ENCODE results near the gene RIN3. TPM values are rescaled to one million over a fixed set of nuclear protein-coding genes. Genes with fewer than 3 reads are reported as not detected.

Gene RIN3
- total RNA-seq, 1 donor from 2014 or later, result 28.0 TPM

- no peaks in the 10 kb centered on the region for H3K79me2 ChIP-seq (ENCODE audit: insufficient read depth, low read length)
- no peaks in the 10 kb centered on the region for H3K9me3 Mint-ChIP-seq (ENCODE audit: unreplicated experiment)
- no peak overlapping the region for H3K27ac Mint-ChIP-seq (ENCODE audit: unreplicated experiment)
- no peak overlapping the region for H3K4me3 ChIP-seq (ENCODE audit: insufficient read depth, low read depth, low read length)
- H3K4me1 ChIP-seq (ENCODE audit: insufficient read depth, low read length), result peaks cover 24% of the 10 kb centered on the region
- no peak for TF ChIP-seq CTCF (IDR thresholded peaks at IDR 0.05; ENCODE audit: insufficient read depth, low read depth, low read length)
- no peak overlapping the region for H3K4me3 Mint-ChIP-seq (ENCODE audit: unreplicated experiment)
- peaks cover 6% of the 10 kb centered on the region for H3K9me3 ChIP-seq (ENCODE audit: insufficient read depth, low read depth, low read length)
- no peaks in the 10 kb centered on the region for H3K27me3 ChIP-seq (ENCODE audit: insufficient read depth, low read length)
- no peaks in the 10 kb centered on the region for H3K27me3 Mint-ChIP-seq (ENCODE audit: low read depth, unreplicated experiment)
- DNase-seq (ENCODE audit: low read depth) (peak; percentile 29), FAIRE-seq (no peak)
- peaks cover 35% of the 10 kb centered on the region for H3K4me1 Mint-ChIP-seq (ENCODE audit: low read depth, unreplicated experiment)
- H3K27ac ChIP-seq (ENCODE audit: low read depth, low read length), result no peak overlapping the region
- H3K9ac ChIP-seq (ENCODE audit: low read length), result no peak overlapping the region
- peaks cover 5% of the 10 kb centered on the region for H3K36me3 ChIP-seq (ENCODE audit: insufficient read depth, low read length)
- peaks cover 3% of the 10 kb centered on the region for H4K20me1 ChIP-seq (ENCODE audit: insufficient read depth, low read length)
- no peak overlapping the region for H2AFZ ChIP-seq (ENCODE audit: low read depth, low read length)
- H3K36me3 Mint-ChIP-seq (ENCODE audit: low read depth, unreplicated experiment), result peaks cover 15% of the 10 kb centered on the region
- H3K4me2 ChIP-seq (ENCODE audit: low read length), result peak overlapping the region; percentile 41
Observed at GRCh38 chr14:92565040-92565717, 51.6 kb downstream of the RIN3 start.

DNA sequence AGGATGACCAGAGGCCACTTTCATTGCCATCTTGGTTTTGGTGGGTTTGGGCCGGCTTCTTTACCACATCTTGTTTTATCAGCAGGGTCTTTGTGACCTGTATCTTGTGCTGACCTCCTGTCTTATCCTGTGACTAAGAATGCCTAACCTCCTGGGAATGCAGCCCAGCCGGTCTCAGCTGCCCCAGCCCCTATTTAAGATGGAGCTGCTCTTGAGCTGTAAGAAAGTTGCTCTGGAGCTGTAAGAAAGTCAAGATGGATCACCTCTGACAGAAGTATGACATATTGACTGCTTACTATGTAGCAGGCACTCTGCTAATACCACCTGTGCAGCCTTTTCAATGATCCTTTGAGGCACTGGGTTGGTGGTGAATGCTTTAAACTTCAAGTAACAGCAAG is 52.1 kb downstream of the RIN3 start:
- no peak overlapping the region for H3K9ac ChIP-seq (ENCODE audit: low read length)
- H4K20me1 ChIP-seq (ENCODE audit: insufficient read depth, low read length), result no peaks in the 10 kb centered on the region
- Mint-ChIP-seq H3K9me3 (ENCODE audit: unreplicated experiment) (no peaks in the 10 kb centered on the region), H3K36me3 (ENCODE audit: low read depth, unreplicated experiment) (peaks cover 15% of the 10 kb centered on the region), H3K4me3 (ENCODE audit: unreplicated experiment) (no peak overlapping the region), H3K4me1 (ENCODE audit: low read depth, unreplicated experiment) (peaks cover 31% of the 10 kb centered on the region), H3K27me3 (ENCODE audit: low read depth, unreplicated experiment) (no peaks in the 10 kb centered on the region), H3K27ac (ENCODE audit: unreplicated experiment) (no peak overlapping the region)
- H3K9me3 ChIP-seq (ENCODE audit: insufficient read depth, low read depth, low read length), result peaks cover 6% of the 10 kb centered on the region
- H2AFZ ChIP-seq (ENCODE audit: low read depth, low read length), result no peak overlapping the region
- no peaks in the 10 kb centered on the region for H3K27me3 ChIP-seq (ENCODE audit: insufficient read depth, low read length)
- no peaks in the 10 kb centered on the region for H3K79me2 ChIP-seq (ENCODE audit: insufficient read depth, low read length)
- FAIRE-seq (no peak), DNase-seq (ENCODE audit: low read depth) (no peak)
- H3K27ac ChIP-seq (ENCODE audit: low read depth, low read length), result no peak overlapping the region
- H3K4me1 ChIP-seq (ENCODE audit: insufficient read depth, low read length), result peaks cover 24% of the 10 kb centered on the region
- peak overlapping the region; percentile 41 for H3K4me2 ChIP-seq (ENCODE audit: low read length)
- peaks cover 5% of the 10 kb centered on the region for H3K36me3 ChIP-seq (ENCODE audit: insufficient read depth, low read length)
- TF ChIP-seq EZH2 (IDR thresholded peaks at IDR 0.05; ENCODE audit: insufficient read depth, low read length), result no peak
- no peak for TF ChIP-seq CTCF (IDR thresholded peaks at IDR 0.05; ENCODE audit: insufficient read depth, low read depth, low read length)
- no peak overlapping the region for H3K4me3 ChIP-seq (ENCODE audit: insufficient read depth, low read depth, low read length)

DNA sequence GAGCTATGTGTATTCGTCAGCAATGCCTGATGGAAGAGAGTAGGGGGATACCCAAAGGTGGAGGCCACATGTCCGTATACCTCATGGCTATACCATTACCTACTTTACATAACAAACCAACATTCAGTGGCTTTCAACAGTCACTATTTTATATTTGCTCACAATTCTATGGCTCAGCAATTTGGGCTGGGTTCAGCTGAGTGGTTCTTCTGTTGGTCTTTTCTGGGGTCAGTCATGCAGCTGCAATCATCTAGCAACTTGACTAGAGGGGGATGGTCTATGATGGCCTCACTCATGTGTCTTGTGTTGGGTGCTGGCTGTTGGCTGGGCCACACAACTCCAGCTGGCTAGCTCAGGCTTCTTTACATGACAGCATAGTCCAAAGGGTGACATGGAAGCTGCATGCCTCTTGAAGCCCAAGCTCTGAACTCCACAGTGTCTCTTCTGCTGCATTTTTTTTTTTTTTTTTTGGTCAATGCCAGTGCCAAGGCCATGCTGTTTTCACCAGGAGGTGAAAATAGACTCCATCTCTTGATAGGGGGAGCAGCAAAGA is 53.7 kb downstream of the RIN3 start:
- Mint-ChIP-seq H3K36me3 (ENCODE audit: low read depth, unreplicated experiment) (peaks cover 18% of the 10 kb centered on the region), H3K27ac (ENCODE audit: unreplicated experiment) (no peak overlapping the region), H3K4me3 (ENCODE audit: unreplicated experiment) (peak overlapping the region; percentile 11), H3K27me3 (ENCODE audit: low read depth, unreplicated experiment) (no peaks in the 10 kb centered on the region), H3K9me3 (ENCODE audit: unreplicated experiment) (no peaks in the 10 kb centered on the region), H3K4me1 (ENCODE audit: low read depth, unreplicated experiment) (peaks cover 31% of the 10 kb centered on the region)
- DNase-seq (ENCODE audit: low read depth) (no peak), FAIRE-seq (no peak)
- Histone ChIP-seq H4K20me1 (ENCODE audit: insufficient read depth, low read length) (peaks cover 3% of the 10 kb centered on the region), H3K27ac (ENCODE audit: low read depth, low read length) (no peak overlapping the region), H3K9me3 (ENCODE audit: insufficient read depth, low read depth, low read length) (peaks cover 6% of the 10 kb centered on the region), H3K4me1 (ENCODE audit: insufficient read depth, low read length) (peaks cover 24% of the 10 kb centered on the region), H3K36me3 (ENCODE audit: insufficient read depth, low read length) (peaks cover 5% of the 10 kb centered on the region), H3K4me2 (ENCODE audit: low read length) (no peak overlapping the region), H2AFZ (ENCODE audit: low read depth, low read length) (no peak overlapping the region), H3K27me3 (ENCODE audit: insufficient read depth, low read length) (no peaks in the 10 kb centered on the region), H3K4me3 (ENCODE audit: insufficient read depth, low read depth, low read length) (no peak overlapping the region), H3K79me2 (ENCODE audit: insufficient read depth, low read length) (no peaks in the 10 kb centered on the region), H3K9ac (ENCODE audit: low read length) (no peak overlapping the region)
- TF ChIP-seq EZH2 (IDR thresholded peaks at IDR 0.05; ENCODE audit: insufficient read depth, low read length) (no peak), CTCF (IDR thresholded peaks at IDR 0.05; ENCODE audit: insufficient read depth, low read depth, low read length) (no peak)

All from astrocyte (in vitro differentiated cells and primary cell).